H1 (cell line): Measurements from ENCODE around the gene CEBPE. TPM values are rescaled to one million over a fixed set of nuclear protein-coding genes. Genes with fewer than 3 reads are reported as not detected.

ENCODE experiments used
- CTCF ChIP-seq, 3 experiments: IDR thresholded peaks; 1 replicate in 2 of 3; 2 replicates in 1 of 3; pipeline versions ENCODE4 v1.5.1 to v1.6.1; 2011; ENCODE audit warnings: low read length in 3 of 3, mild to moderate bottlenecking in 3 of 3, inconsistent platforms in 2 of 3, low read depth in 1 of 3, moderate library complexity in 1 of 3; ENCODE audit not compliant: insufficient read depth in 1 of 3; ENCODE audit errors: control extremely low read depth in 1 of 3
- SP2 ChIP-seq: IDR thresholded peaks from 2 replicates; pipeline ENCODE4 v1.6.1; 2012; ENCODE audit warnings: mild to moderate bottlenecking, low read length, inconsistent platforms
- polyA plus RNA-seq, 7 experiments: library from polyadenylated mRNA; depleted of rRNA in 3 of 7; stranded (reverse) in 5 of 7; unstranded in 2 of 7; fragments of >200 nt in 5 of 7; fragments of 200-250 nt in 2 of 7; gene quantifications; 1 replicate in 5 of 7; 2 replicates in 1 of 7; 4 replicates in 1 of 7; pipeline versions ENCODE4 v1.2.1 to v1.2.3, GENCODE V29; 2011 to 2013; ENCODE audit warnings: missing spikeins in 2 of 7, mixed read lengths in 2 of 7
- total RNA-seq: library from RNA; stranded (reverse); fragmentation: NEBNext Ultra II Directional; extraction: Animal tissue kit (Norgen Biotek cat#: 25700); gene quantifications from 2 replicates; pipeline ENCODE4 v1.2.1, GENCODE V29; 2021

Gene CEBPE
- total and polyA plus RNA-seq, 2 of the 8 experiments (the other 6 are each of a cell fraction or from before 2014, with no cell fraction given) = 0.05 TPM; not detected in 1

DNA sequence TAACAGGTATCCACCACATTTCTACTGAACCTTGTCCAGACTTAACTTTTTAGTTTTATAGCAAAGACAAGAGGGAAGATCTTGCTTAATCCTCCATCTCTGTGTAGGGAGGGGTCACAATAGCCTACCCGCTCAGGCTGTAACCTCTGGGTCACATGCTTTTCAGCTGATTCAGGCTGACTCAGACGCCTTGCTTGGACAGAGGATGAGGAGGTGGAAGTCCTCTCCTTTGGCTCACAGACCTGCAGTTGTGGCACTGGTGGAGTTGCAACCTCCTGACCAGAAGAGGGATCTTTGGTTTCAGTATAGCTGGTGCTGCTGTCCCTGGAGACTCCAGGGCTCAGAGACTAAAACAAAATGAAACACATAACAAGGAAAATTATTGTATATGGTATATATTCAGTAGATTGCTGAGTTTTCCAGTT lies 40.4 kb downstream of the CEBPE start (continued):
- TF ChIP-seq CTCF (IDR thresholded peaks at IDR 0.05; ENCODE audit: control extremely low read depth in 1 of 3, insufficient read depth in 1 of 3, low read depth in 1 of 3, low read length in 3 of 3) (no peak), SP2 (no peak)
